ENCODE measurements around the gene BCAN. TPM values are rescaled to one million over a fixed set of nuclear protein-coding genes. Genes with fewer than 3 reads are reported as not detected.

BCAN gene
- total RNA-seq, 1 experiment from 2014 or later, result 3.6 TPM

- TF ChIP-seq ZNF263 (CRISPR knock-in tag; IDR thresholded peaks at IDR 0.05; ENCODE audit: low read depth) (no peak), E2F1 (CRISPR knock-in tag; IDR thresholded peaks at IDR 0.05) (no peak), ZNF423 (CRISPR knock-in tag; IDR thresholded peaks at IDR 0.05) (no peak), AFF4 (CRISPR knock-in tag; IDR thresholded peaks at IDR 0.05; ENCODE audit: borderline replicate concordance) (no peak), SP1 (CRISPR knock-in tag; conservative IDR thresholded peaks at IDR 0.05) (no peak), NFYB (CRISPR knock-in tag; conservative IDR thresholded peaks at IDR 0.05; ENCODE audit: low read depth) (no peak), OVOL2 (CRISPR knock-in tag; IDR thresholded peaks at IDR 0.05; ENCODE audit: borderline replicate concordance) (no peak), ZNF671 (CRISPR knock-in tag; IDR thresholded peaks at IDR 0.05) (no peak), IRF2 (CRISPR knock-in tag; IDR thresholded peaks at IDR 0.05; ENCODE audit: borderline replicate concordance, low read depth) (no peak), CREM (CRISPR knock-in tag; IDR thresholded peaks at IDR 0.05) (0 out of 2 replicates have a peak, but pooled peaks have one; percentile 27), ARID4B (CRISPR knock-in tag; IDR thresholded peaks at IDR 0.05; ENCODE audit: borderline replicate concordance) (0 out of 2 replicates have a peak, but pooled peaks have one; percentile 60), ATF1 (CRISPR knock-in tag; IDR thresholded peaks at IDR 0.05) (no peak), MAX (CRISPR knock-in tag; IDR thresholded peaks at IDR 0.05) (peak; percentile 67; the same call in 1 of the 2 replicates), MLX (CRISPR knock-in tag; IDR thresholded peaks at IDR 0.05) (0 out of 2 replicates have a peak, but pooled peaks have one; percentile 24), TP53 (CRISPR knock-in tag; IDR thresholded peaks at IDR 0.05) (no peak), ZSCAN18 (CRISPR knock-in tag; IDR thresholded peaks at IDR 0.05) (no peak), GTF2I (CRISPR knock-in tag; conservative IDR thresholded peaks at IDR 0.05) (no peak), RORB (CRISPR knock-in tag; IDR thresholded peaks at IDR 0.05) (no peak), MXD4 (CRISPR knock-in tag; IDR thresholded peaks at IDR 0.05; ENCODE audit: borderline replicate concordance) (no peak), FOXP1 (CRISPR knock-in tag; IDR thresholded peaks at IDR 0.05; ENCODE audit: borderline replicate concordance) (no peak), ESRRA (CRISPR knock-in tag; IDR thresholded peaks at IDR 0.05; ENCODE audit: borderline replicate concordance) (no peak), ZNF396 (CRISPR knock-in tag; IDR thresholded peaks at IDR 0.05; ENCODE audit: borderline replicate concordance) (no peak), FOXJ3 (CRISPR knock-in tag; IDR thresholded peaks at IDR 0.05; ENCODE audit: borderline replicate concordance) (no peak), ZNF232 (CRISPR knock-in tag; IDR thresholded peaks at IDR 0.05) (no peak)
- TF ChIP-seq, protein P1, sequence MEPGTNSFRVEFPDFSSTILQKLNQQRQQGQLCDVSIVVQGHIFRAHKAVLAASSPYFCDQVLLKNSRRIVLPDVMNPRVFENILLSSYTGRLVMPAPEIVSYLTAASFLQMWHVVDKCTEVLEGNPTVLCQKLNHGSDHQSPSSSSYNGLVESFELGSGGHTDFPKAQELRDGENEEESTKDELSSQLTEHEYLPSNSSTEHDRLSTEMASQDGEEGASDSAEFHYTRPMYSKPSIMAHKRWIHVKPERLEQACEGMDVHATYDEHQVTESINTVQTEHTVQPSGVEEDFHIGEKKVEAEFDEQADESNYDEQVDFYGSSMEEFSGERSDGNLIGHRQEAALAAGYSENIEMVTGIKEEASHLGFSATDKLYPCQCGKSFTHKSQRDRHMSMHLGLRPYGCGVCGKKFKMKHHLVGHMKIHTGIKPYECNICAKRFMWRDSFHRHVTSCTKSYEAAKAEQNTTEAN (CRISPR knock-in tag; IDR thresholded peaks at IDR 0.05), result no peak
- TF ChIP-seq, protein P2, sequence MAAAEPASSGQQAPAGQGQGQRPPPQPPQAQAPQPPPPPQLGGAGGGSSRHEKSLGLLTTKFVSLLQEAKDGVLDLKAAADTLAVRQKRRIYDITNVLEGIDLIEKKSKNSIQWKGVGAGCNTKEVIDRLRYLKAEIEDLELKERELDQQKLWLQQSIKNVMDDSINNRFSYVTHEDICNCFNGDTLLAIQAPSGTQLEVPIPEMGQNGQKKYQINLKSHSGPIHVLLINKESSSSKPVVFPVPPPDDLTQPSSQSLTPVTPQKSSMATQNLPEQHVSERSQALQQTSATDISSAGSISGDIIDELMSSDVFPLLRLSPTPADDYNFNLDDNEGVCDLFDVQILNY (CRISPR knock-in tag; IDR thresholded peaks at IDR 0.05), result peak; percentile 51; the same call in 1 of the 2 replicates
Observed at GRCh38 chr1:156704930-156705320, 63.0 kb downstream of the BCAN start (continued).
